Vagina (tissue), 2 donors: ENCODE results near the gene C1QA.

Experiments used
- CTCF ChIP-seq, 3 experiments: fragments of 450-650 bp in 2 of 3; fragments of 200-600 bp in 1 of 3; sonication (generic) in 1 of 3; IDR thresholded peaks; one replicate each; pipeline ENCODE4 v1.5.1; 2017 to 2019; ENCODE audit warnings: antibody characterized with exemption in 3 of 3, mild to moderate bottlenecking in 2 of 3, moderate library complexity in 2 of 3
- POLR2AphosphoS5 ChIP-seq, 2 donors: sonication (generic); formaldehyde crosslinking; IDR thresholded peaks; one replicate each; pipeline ENCODE4 v1.9.0; 2017; ENCODE audit warnings: antibody characterized with exemption in 2 of 2, mild to moderate bottlenecking in 2 of 2, low read depth in 1 of 2; ENCODE audit not compliant: insufficient read depth in 1 of 2

- TF ChIP-seq CTCF (IDR thresholded peaks at IDR 0.05) (no peak), POLR2AphosphoS5 (IDR thresholded peaks at IDR 0.05; ENCODE audit: insufficient read depth in 1 of 2, low read depth in 1 of 2) (no peak)
These were observed 10.0 kb downstream of the C1QA start for GRCh38 chr1:22646384-22646783.
